Left colon (tissue), 2 donors: ENCODE measurements around the gene PRG3. TPM values are rescaled to one million over a fixed set of nuclear protein-coding genes. Genes with fewer than 3 reads are reported as not detected.

Source experiments
- total RNA-seq, 2 donors: library from RNA; stranded (reverse); fragmentation: NEBNext Ultra II Directional; extraction: Animal tissue kit (Norgen Biotek cat#: 25700); gene quantifications; one replicate each; pipeline ENCODE4 v1.2.1, GENCODE V29; 2021
- donor health status: DM: no; HTN: no; CAD: no.
- donor health status: DM: yes; HTN: yes; CAD: no.

PRG3 gene
- total RNA-seq, 2 donors from 2014 or later = not detected

Other genes starting within 250 kb of the PRG3 start
- under 1 TPM; 0.09 to 0.45 TPM for gene LRRC55, start 199.2 kb downstream of the PRG3 start, total RNA-seq
- 1 to 10 TPM; 3.5 to 3.6 TPM for gene APLNR, start 143.9 kb downstream of the PRG3 start, total RNA-seq
- 100 to 1,000 TPM; 135 to 191 TPM for gene TNKS1BP1, start 56.2 kb downstream of the PRG3 start, total RNA-seq
- 10 to 100 TPM; 56.5 to 67.8 TPM for gene SSRP1, start 45.3 kb downstream of the PRG3 start, total RNA-seq
- gene P2RX3, start 42.8 kb downstream of the PRG3 start, total RNA-seq = not detected
- under 1 TPM in 1 of 2 donors, not detected in 1; 0.22 TPM for gene PRG2, start 9.5 kb upstream of the PRG3 start, total RNA-seq
- gene SLC43A3, start 46.0 kb upstream of the PRG3 start, total RNA-seq = 1 to 10 TPM; 6.9 to 9.6 TPM
- under 1 TPM; 0.67 to 0.98 TPM for gene RTN4RL2, start 79.4 kb upstream of the PRG3 start, total RNA-seq
- 1 to 10 TPM; 7.1 to 9.6 TPM for gene SLC43A1, start 134.6 kb upstream of the PRG3 start, total RNA-seq
- gene TIMM10, start 149.6 kb upstream of the PRG3 start, total RNA-seq = 10 to 100 TPM; 28.6 to 47.4 TPM
- not detected for gene SMTNL1, start 156.4 kb upstream of the PRG3 start, total RNA-seq
- 10 to 100 TPM; 27.6 to 47.2 TPM for gene UBE2L6, start 186.5 kb upstream of the PRG3 start, total RNA-seq
- 10 to 100 TPM; 34.6 to 78.6 TPM for gene SERPING1, start 216.5 kb upstream of the PRG3 start, total RNA-seq